GM19240 (cell line): Measurements from ENCODE around the gene CNNM1.
A peak's percentile ranks its signal among the peaks of the same experiment; 100 is the strongest.

Experiments
- DNase-seq: peaks from one replicate; pipeline ENCODE4 v3.0.0; 2011; ENCODE audit warnings: low spot score; ENCODE audit not compliant: insufficient read length

CNNM1 gene

DNA sequence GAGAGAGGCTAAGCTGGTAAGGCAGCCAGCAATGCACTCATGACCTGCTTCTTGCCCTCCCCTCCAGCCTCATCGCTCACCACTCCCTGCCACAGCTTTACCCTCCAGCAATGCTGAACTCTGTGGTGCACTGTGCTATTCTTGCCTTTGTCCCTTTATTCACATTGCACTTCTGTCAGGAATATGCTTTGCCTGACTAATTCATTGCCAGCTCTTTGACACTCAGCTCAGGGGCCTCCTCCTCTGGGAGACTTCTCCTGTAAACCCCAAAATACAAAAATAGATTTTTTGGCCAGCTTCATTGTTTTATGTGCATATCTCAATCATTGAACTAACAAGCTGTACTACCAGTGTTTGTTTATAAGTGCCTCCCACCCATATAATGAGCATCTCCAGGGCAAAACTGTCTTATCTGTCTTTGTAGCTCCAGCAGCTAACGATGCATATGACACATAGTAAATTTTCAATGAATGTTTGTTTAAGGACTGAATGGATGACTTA lies 8.2 kb downstream of the CNNM1 start:
- no peak for DNase-seq

DNA sequence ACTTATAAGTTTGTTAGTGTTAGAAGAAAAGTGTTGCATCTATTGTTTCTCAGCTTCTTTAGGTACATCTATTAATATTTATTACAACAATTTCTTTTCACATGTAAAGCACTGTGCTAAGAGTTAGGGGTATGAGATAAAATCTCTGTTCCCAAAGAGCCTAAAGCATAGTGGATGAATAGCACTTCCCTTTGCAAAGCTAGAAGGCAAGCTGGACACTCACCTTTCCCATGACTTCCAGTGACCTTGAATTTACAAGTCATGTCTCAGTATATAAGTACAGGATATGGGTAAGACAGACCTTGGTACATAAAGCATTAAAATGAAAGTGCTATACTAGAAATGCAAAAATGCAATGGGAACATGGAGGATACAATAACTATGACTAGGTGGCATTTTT lies 8.7 kb downstream of the CNNM1 start:
- no peak for DNase-seq

DNA sequence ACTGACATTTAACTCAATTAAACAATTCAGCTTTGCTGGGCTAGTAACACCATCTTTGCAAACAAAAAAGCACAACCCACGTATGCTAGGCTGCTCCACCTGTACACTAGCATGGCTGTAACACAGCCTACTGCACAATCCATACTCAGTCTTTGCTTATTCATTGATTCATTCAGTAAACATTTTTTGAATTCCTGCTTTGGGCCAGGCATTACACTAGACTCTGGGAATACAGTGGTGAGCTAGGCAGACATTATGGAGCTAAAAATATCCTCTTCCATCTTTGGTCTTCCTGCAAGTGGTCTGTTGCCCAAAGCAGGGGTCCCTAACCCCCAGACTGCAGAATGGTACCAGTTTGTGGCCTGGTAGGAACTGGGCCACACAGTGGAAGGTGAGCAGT lies 9.9 kb downstream of the CNNM1 start:
- no peak for DNase-seq

DNA sequence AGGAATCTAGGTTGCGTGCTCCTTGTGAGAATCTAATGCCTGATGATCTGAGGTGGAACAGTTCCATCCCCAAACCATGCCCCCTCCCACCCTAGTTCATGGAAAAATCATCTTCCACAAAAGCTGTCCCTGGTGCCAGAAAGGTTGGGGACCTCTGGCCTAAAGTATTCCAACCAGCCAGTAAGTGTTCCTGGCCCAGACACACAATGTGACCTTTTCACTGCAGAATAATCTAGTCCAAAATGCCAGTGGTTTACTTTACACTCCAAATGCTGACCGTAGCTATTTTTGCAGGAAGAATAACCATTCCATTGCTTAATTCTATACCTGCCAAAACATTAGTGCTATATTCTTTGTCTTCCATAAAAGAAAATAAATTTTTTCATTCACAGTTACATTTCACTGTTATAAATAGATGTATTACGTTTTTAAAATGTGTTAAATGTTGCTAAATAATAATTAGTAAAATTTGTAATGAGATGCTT lies 10.4 kb downstream of the CNNM1 start:
- no peak for DNase-seq

DNA sequence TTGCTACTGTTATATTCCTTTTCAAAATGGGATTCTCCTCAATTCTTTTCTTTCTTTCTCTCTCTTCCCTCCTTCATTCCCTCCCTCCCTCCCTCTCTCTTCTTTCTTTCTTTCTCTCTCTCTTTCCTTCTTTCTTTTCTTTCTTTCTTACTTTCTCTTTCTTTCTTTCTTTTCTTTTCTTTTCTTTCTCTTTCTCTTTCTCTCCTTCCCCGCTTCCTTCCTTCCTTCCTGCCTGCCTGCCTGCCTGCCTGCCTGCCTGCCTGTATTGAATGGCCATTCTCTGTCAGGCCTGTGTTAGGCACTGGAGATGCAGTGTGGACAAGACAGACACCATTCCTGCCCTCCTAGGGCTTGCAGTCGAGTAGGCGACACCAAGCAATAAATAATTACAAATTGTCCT lies 11.5 kb downstream of the CNNM1 start:
- DNase-seq = no peak

DNA sequence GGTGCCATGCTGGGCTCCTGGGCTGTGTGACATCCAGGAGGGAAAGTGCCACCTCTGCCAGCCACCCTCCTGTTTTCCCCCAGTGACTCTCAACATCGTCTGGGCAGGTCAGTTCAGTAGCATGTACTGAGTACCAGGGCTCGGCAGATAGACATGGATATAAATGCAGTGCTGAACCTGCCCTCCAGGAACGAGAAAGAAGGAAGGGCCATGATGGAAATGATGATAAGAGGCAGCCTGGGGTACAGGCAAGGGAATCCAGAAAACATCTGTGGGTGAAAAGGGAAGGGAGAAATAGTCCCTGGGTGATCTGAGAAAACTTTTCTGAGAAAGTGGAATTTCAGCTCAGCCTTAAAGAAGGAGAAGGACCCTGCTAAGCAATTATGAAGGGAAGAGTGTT lies 12.1 kb downstream of the CNNM1 start:
- DNase-seq = no peak

DNA sequence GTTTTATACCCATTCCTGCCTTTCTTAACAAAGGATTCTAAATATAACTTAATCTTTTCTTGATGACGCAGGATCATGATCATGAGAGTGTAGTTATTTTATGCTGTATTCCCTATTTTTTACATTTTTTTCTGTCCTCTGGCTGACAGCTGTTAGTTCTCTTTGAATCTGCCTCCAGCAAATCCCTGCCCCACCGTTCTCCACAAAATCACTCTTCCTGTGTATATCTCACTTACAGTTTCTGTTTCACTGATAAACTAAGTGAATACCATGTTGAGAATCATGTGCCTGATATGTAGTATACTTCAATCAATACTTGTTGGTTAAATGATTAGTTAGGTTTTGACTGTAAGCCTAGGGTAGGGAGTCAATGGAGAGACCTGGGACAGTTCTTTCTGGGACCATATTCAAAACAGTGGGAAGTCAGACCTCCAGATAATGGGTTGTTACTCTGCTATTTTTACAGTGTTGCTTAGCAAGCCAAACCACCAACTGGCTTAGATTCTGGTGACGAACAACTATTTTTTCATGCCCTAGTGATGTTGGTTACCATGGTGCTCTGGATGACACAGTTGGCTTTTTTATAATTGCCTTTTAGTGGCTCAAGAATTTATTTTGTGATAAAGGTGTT lies 12.8 kb downstream of the CNNM1 start:
- no peak for DNase-seq

DNA sequence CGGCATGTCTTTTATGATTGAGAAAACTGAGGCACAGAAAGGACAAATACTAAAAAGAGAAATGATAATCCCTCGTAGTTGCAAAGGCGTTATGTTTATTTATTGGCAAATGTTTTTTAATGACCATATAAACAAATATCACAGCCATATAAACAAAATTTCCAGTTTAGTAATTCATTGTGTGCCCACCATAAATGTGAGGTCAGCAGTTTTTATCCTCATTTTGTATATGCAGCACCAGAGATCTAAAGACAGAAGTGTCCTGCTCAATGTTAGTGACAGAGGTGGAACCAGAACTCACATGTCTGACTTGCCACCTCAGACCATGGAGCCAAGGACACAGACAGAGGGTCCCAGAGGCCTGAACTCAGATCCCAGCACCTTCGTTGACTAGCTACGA lies 14.1 kb downstream of the CNNM1 start:
- no peak for DNase-seq

DNA sequence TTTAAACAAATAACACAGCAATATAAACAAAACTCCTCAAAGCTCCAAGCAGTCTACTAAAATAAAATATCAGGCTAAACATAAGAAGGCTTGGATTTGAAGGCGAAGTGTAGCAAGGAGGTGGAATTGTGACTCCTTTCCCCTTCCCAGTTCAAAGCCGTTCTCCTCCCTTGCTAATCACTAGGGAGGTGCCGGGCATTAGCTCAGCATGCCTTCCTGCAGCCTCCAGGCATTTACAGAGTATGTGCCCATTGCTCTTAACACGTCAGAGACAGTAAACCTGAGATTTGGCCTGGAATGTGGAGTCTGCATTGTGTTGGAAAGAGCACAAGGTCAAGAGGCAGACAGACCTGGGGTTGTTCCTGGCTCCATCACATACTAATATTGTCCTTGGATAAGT lies 15.6 kb downstream of the CNNM1 start:
- no peak for DNase-seq

DNA sequence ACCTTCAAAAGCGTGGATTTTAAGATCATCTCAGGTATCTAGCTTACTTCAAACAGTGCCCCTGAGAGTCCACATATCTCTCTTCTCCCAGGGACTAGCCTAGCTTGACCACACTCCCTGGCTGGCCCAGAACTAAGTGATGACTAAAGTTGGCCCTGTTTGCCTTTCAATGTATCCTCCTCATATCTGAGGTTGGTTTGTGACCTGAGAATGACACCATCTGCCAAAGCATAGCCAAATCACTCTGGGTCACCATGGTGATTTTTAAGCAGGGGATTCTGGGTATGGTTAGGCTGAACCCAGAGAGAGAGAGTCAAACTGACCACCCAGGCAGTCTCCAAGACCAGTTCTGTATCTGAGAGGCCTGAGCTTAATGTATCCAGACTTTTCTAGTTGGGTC lies 16.2 kb downstream of the CNNM1 start:
- DNase-seq = no peak

DNA sequence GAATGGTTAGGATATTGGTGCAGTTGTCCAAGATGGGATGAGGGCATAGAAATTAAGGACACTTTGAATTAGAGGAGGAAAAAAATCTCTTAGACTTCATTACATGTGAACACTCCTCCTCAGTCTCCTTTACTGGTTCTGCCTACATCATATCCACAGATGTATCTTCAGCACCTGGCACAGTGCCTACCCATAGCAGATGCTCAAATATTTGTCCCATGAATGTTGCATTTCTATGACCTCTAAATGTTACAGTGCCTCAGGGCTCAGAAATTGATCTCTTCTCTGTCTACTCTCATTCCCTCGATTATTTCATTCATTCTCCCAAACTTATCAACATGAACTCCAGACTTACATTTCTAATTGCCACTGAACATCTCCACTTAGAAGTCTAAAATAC lies 17.1 kb downstream of the CNNM1 start:
- DNase-seq = no peak

DNA sequence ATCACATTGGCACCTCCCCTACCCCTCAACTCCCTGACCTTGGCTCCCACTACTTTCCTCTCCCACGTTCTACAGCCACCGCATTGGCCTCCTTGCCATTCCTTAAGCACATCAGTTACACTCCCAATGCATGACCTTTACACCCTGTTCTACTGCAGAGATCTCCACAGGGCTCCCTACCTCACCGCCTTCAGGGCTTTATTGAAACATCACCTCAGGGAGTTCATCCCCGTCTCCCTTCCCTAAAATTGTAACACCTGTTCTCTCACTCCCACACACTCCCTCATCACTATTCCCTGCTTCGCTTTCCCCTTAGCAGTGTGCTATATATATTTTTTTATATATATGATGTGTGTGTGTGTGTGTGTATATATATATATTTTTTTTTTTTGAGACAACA lies 18.5 kb downstream of the CNNM1 start:
- no peak for DNase-seq

DNA sequence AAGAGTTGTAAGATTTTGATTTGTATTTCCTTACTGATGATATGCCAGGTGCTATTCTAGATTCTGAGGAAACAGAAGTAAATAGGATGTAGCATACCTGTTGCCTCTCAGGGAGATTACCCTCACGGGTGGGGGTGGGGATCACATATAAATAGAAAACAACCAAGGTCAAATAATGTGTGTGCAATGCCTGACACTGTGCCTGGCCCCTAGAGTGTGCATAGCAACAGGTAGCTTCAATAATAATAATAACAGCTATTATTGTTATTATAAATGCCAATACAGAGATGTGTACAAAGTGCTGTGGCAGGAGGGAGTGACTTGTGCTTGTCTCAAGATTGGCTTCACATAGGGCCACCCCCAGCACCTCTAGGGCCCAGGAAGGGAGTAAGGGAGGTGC lies 24.0 kb downstream of the CNNM1 start:
- no peak for DNase-seq

DNA sequence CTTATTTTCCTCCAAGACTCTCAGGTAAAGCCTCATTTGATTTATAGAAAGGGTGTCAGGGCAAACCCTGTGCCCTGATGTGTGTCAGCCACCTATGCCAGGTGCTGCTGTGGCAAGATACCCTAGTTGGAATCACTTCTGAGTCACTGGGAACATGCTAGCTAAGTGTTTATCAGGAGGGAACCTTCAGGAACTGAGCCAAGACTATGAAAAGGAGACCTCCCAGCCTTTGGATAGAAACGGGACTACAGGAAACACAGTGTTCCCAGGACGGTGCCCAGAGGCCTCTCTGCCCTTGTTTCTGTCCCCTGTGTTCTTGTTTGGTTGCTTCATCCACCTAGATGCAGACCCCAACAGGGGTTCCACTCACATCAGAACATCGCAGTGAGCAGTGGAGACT lies 28.5 kb downstream of the CNNM1 start:
- DNase-seq = no peak

DNA sequence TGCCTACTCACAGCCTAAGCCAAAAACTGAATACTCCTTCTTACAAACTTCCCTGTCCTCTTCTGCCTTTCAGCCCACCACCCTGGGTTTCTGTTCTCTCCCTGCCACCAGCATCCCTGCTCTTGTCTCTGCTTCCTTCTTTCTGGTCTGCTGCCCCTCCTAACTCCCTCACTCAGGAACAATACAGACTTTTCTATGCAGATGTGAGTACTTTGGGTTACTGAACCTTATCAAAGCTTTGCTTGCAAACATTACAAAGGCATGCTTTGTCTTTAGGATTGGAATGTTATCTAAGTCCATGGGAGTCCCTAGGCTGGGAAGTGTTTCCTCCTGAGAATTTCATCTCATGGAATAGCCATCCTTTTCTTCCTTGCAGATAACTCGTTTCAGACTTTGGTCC lies 28.9 kb downstream of the CNNM1 start:
- no peak for DNase-seq

DNA sequence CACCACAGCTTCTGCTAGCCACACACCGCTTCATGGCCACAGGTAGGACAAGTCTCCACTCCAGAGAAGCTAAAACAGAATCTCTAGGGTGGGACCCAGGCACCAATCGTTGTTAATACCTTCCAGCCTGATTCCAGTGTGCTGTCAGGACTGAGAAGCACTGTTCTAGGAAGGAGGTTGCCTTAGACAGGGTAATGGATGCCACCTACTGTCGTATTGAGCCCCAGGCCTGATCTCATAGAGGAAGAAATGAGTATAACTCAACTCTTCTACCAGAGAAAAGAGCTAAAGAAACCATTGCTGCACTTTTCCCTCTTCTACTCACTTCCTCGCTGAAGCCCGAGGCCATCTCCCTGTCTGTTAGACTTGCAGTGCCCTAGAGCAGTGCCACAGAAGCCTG lies 31.8 kb downstream of the CNNM1 start:
- DNase-seq = no peak

DNA sequence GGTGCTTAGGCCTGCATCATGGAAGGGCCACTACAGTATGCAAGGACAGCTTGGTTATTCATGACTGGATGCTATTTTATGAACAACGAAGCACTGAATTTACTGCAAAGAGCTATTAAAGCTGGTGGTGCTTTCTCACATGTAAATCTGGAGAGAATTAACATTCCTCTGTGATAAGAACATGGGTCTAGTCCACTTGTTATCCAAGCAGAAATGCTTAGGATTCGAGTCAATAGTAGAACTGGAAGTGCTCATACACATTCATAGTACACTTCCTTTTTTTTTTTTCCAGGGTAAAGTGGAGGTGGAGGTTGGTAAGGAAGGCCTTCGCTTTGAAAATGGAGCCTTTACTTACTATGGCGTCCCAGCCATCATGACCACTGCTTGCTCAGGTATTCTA lies 35.0 kb downstream of the CNNM1 start:
- no peak for DNase-seq

DNA sequence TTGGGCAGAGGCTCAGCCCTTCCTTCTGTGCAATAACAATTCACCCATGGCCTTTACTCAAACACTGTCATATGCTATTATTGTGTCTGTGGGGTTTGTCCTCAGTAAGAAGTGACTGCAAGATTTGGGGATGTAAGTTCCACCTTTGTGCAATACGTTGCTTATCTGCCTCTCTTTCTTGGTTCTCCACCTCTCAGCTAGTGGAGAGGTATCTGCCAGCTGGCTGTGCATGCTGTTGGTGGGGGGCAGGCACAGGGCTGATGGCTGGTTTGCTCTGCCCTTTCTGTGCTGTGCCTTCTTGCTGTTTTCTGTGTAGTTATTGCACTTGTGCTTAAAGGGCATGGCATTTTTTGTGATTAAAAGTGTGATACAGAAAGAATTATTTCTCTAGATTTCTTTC lies 36.2 kb downstream of the CNNM1 start:
- no peak for DNase-seq

DNA sequence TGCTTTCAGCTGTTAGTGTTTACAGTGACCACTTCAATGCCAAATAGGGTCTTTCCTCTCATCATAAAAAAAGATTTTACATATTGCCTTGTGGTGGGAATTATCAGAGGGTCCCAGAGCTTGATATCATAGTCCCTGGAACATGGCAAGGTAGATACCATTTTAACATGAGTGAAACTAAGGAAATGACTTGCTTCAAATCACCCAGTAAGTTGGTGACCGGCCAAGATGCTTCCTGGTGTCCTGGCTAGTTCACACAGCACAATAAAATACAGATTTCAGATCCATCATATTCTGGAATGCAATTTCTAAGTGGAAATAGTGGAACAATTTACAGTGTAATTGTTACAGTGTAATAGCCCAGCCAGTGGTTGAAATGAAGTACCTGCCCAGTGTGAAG lies 36.6 kb downstream of the CNNM1 start:
- DNase-seq = no peak

DNA sequence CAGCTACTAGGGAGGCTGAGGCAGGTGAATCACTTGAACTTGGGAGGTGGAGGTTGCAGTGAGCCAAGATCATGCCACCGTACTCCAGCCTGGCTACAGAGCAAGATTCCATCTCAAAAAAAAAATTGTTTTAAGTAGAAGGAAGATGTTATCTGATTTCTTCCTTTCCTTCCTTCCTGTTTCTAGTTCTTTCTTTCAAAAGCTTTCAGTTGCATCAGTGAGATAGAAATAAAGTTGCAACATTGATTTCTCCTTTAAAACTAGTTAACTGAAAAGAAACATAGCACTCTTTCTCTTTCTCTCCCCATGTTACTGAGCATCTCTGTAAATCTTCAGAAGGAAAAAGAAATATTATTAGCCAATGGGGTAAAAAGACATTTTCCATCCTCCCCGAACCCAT lies 37.5 kb downstream of the CNNM1 start:
- DNase-seq = no peak

DNA sequence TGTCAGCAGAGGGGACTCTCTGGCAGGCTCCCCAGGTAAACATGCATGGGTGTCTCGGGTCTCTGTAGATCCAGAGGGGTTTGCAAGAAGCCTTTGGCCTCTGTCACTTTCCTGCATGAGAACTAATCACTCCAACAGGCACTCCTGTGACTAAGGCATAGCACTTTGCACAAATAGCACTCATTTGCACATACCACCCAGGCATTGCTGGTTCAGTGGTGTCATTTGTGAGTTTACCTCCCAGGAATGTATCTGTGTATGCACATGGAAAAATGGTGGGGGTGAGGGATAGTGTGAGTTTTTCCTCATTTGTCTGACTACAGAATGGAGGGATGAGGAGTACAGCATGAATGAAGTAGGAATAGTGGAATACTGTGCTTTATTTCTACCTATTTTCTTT lies 39.5 kb downstream of the CNNM1 start:
- DNase-seq = no peak

DNA sequence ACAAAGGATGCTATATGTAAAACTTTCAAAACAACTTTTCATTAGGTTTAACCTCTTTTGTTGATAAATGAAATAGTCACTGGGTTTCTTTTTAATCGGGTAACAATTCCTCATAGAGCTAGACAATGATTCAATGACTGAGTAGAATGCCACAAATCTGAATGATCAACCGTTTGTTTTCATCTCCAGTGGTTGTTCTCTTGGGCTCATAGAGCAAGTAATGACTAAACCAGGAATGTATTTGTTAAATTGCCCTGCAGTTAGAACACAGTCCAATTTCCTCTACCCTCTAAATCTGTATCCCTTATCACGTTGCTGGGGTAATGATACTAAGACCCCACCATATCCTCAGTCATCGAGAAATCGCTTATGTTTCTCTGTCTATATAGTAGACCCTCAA lies 40.0 kb downstream of the CNNM1 start:
- no peak for DNase-seq

DNA sequence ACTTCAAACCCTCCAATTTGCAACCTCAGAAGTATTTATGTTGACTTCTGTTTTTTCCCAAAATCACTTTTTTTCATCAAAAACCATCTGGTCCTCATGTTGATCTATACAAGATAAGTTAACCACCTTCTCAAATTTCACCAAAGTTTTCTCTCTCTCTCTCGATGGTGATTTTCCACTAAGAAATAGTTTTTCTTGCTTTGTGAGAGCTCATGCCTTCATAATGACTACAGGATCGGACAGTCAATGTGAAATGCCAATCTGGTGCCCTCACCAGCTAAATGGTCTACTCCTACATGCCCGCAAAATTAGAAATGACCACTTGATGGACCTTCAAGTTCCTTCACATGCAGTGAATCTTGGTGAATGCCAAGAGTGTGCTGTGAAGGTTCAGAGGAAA lies 40.4 kb downstream of the CNNM1 start:
- no peak for DNase-seq

DNA sequence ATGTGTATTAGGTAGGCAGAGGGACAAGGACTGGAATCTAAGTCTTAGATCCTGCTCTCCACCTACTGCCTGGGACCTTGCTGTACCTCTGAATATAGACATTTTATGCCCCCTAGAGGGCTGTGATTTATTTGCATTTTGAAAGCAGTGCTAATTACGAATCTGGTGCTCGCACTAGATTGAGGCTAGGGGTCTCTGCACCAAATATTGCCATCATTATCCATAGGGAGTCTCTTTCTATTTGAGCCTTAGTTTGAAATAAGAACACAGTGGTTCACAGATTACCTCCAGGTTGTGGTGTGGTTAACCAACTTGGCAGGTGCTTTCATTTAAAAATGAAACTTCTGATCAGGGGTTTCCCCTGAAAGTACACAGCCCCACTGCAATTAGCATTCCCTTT lies 41.8 kb downstream of the CNNM1 start:
- peak; percentile 34 for DNase-seq
